ENCODE measurements around the gene HLA-C. TPM values are rescaled to one million over a fixed set of nuclear protein-coding genes. Genes with fewer than 3 reads are reported as not detected.
"Not testable (repeated sequence)": the region's sequence is repeated elsewhere in the genome, so short reads cannot be mapped to it uniquely, and the experiment has no call there.

Gene HLA-C
- total RNA-seq, 1 donor from 2014 or later: 587 TPM

GRCh38 chr6:31239854-31240253, 32.0 kb downstream of the HLA-C start:
- H3K36me3 Mint-ChIP-seq (ENCODE audit: low read depth, unreplicated experiment): no peaks in the 10 kb centered on the region
- Histone ChIP-seq H4K20me1 (ENCODE audit: insufficient read depth, low read length) (no peaks in the 10 kb centered on the region), H3K9ac (ENCODE audit: low read length) (no peak overlapping the region), H3K4me1 (ENCODE audit: insufficient read depth, low read length) (no peaks in the 10 kb centered on the region), H3K4me3 (ENCODE audit: insufficient read depth, low read depth, low read length) (no peak overlapping the region), H3K79me2 (ENCODE audit: insufficient read depth, low read length) (no peaks in the 10 kb centered on the region), H2AFZ (ENCODE audit: low read depth, low read length) (no peak overlapping the region), H3K27me3 (ENCODE audit: insufficient read depth, low read length) (peaks cover 19% of the 10 kb centered on the region), H3K36me3 (ENCODE audit: insufficient read depth, low read length) (no peaks in the 10 kb centered on the region), H3K27ac (ENCODE audit: low read depth, low read length) (no peak overlapping the region), H3K4me2 (ENCODE audit: low read length) (no peak overlapping the region), H3K9me3 (ENCODE audit: insufficient read depth, low read depth, low read length) (no peaks in the 10 kb centered on the region)
- TF ChIP-seq EZH2 (IDR thresholded peaks at IDR 0.05; ENCODE audit: insufficient read depth, low read length) (no peak), CTCF (IDR thresholded peaks at IDR 0.05; ENCODE audit: insufficient read depth, low read depth, low read length) (no peak)
- peak; percentile 3 for DNase-seq (ENCODE audit: low read depth)
- H3K4me3 Mint-ChIP-seq (ENCODE audit: unreplicated experiment): no peak overlapping the region
- H3K4me1 Mint-ChIP-seq (ENCODE audit: low read depth, unreplicated experiment): peaks cover 2% of the 10 kb centered on the region
- no peak for FAIRE-seq
- H3K9me3 Mint-ChIP-seq (ENCODE audit: unreplicated experiment): no peaks in the 10 kb centered on the region
- H3K27ac Mint-ChIP-seq (ENCODE audit: unreplicated experiment): no peak overlapping the region
- peaks cover 10% of the 10 kb centered on the region for H3K27me3 Mint-ChIP-seq (ENCODE audit: low read depth, unreplicated experiment)

- not testable (repeated sequence) for H3K36me3 Mint-ChIP-seq (ENCODE audit: low read depth, unreplicated experiment)
- peaks cover 28% of the 10 kb centered on the region for H3K27me3 Mint-ChIP-seq (ENCODE audit: low read depth, unreplicated experiment)
Observed at GRCh38 chr6:31234101-31234500, 37.8 kb downstream of the HLA-C start.

GRCh38 chr6:31228476-31228875, 43.4 kb downstream of the HLA-C start:
- Mint-ChIP-seq H3K36me3 (ENCODE audit: low read depth, unreplicated experiment) (no peaks in the 10 kb centered on the region), H3K27ac (ENCODE audit: unreplicated experiment) (no peak overlapping the region), H3K4me1 (ENCODE audit: low read depth, unreplicated experiment) (no peaks in the 10 kb centered on the region), H3K9me3 (ENCODE audit: unreplicated experiment) (no peaks in the 10 kb centered on the region), H3K4me3 (ENCODE audit: unreplicated experiment) (no peak overlapping the region), H3K27me3 (ENCODE audit: low read depth, unreplicated experiment) (peaks cover 28% of the 10 kb centered on the region)
- no peak overlapping the region for H3K4me3 ChIP-seq (ENCODE audit: insufficient read depth, low read depth, low read length)
- no peak overlapping the region for H3K4me2 ChIP-seq (ENCODE audit: low read length)
- no peaks in the 10 kb centered on the region for H3K36me3 ChIP-seq (ENCODE audit: insufficient read depth, low read length)
- H3K27me3 ChIP-seq (ENCODE audit: insufficient read depth, low read length): peaks cover 10% of the 10 kb centered on the region
- no peak overlapping the region for H3K27ac ChIP-seq (ENCODE audit: low read depth, low read length)
- no peak for FAIRE-seq
- DNase-seq (ENCODE audit: low read depth): no peak
- no peak overlapping the region for H3K9ac ChIP-seq (ENCODE audit: low read length)
- no peaks in the 10 kb centered on the region for H3K9me3 ChIP-seq (ENCODE audit: insufficient read depth, low read depth, low read length)
- H2AFZ ChIP-seq (ENCODE audit: low read depth, low read length): no peak overlapping the region
- H3K4me1 ChIP-seq (ENCODE audit: insufficient read depth, low read length): no peaks in the 10 kb centered on the region
- H4K20me1 ChIP-seq (ENCODE audit: insufficient read depth, low read length): no peaks in the 10 kb centered on the region
- no peaks in the 10 kb centered on the region for H3K79me2 ChIP-seq (ENCODE audit: insufficient read depth, low read length)
- TF ChIP-seq EZH2 (IDR thresholded peaks at IDR 0.05; ENCODE audit: insufficient read depth, low read length) (no peak), CTCF (IDR thresholded peaks at IDR 0.05; ENCODE audit: insufficient read depth, low read depth, low read length) (no peak)

More at GRCh38 chr6:31234101-31234500, 37.8 kb downstream of the HLA-C start:
- H3K79me2 ChIP-seq (ENCODE audit: insufficient read depth, low read length); H3K27ac Mint-ChIP-seq (ENCODE audit: unreplicated experiment); H3K36me3 ChIP-seq (ENCODE audit: insufficient read depth, low read length); H2AFZ ChIP-seq (ENCODE audit: low read depth, low read length); H3K4me2 ChIP-seq (ENCODE audit: low read length); H3K4me1 Mint-ChIP-seq (ENCODE audit: low read depth, unreplicated experiment); H3K9me3 Mint-ChIP-seq (ENCODE audit: unreplicated experiment); FAIRE-seq; H3K4me3 ChIP-seq (ENCODE audit: insufficient read depth, low read depth, low read length); H3K4me1 ChIP-seq (ENCODE audit: insufficient read depth, low read length); H3K27ac ChIP-seq (ENCODE audit: low read depth, low read length); H3K9ac ChIP-seq (ENCODE audit: low read length); DNase-seq (ENCODE audit: low read depth); H3K4me3 Mint-ChIP-seq (ENCODE audit: unreplicated experiment); H4K20me1 ChIP-seq (ENCODE audit: insufficient read depth, low read length); H3K9me3 ChIP-seq (ENCODE audit: insufficient read depth, low read depth, low read length): not testable (repeated sequence)
- peaks cover 20% of the 10 kb centered on the region for H3K27me3 ChIP-seq (ENCODE audit: insufficient read depth, low read length)
